Measurements from ENCODE around the gene RYR2.

Gene RYR2

DNA sequence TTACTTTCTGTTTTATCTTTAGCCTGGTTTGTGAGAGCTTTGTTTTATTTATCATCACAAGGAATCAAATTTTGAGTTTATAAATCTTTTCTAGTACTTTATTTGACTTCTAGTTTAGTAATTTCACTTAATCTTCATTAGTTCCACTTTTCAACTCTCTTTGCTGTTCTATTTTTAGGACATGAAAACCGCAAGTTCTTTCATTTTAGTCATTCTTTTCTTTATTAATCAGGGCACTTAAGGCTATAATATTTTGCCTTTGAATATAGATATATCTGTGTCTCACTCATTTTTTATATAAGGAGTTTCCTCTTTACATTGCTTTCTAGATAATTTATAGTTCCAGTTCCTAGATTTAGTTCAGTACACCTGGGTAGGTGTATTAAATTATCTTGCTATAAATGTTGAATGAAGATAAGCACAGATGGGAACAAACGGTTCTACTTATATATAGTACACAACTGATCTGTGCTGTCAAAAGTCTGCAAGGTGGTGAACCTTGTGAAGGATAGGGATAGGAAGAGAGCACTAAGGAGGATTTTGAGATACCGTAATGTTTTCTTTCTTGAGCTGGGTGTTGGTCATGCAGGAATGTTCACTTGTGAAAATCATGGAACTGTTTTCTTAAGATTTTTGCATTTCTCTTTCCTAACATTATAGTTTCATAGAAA is 402.3 kb downstream of the RYR2 start:
- TF ChIP-seq, protein P1, sequence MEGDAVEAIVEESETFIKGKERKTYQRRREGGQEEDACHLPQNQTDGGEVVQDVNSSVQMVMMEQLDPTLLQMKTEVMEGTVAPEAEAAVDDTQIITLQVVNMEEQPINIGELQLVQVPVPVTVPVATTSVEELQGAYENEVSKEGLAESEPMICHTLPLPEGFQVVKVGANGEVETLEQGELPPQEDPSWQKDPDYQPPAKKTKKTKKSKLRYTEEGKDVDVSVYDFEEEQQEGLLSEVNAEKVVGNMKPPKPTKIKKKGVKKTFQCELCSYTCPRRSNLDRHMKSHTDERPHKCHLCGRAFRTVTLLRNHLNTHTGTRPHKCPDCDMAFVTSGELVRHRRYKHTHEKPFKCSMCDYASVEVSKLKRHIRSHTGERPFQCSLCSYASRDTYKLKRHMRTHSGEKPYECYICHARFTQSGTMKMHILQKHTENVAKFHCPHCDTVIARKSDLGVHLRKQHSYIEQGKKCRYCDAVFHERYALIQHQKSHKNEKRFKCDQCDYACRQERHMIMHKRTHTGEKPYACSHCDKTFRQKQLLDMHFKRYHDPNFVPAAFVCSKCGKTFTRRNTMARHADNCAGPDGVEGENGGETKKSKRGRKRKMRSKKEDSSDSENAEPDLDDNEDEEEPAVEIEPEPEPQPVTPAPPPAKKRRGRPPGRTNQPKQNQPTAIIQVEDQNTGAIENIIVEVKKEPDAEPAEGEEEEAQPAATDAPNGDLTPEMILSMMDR (IDR thresholded peaks at IDR 0.05; ENCODE audit: insufficient read depth, low read depth, low read length, missing control alignments) = no peak
- H3K4me3 ChIP-seq (ENCODE audit: low read depth, low read length) = no peak overlapping the region
- DNase-seq (ENCODE audit: low read depth) = no peak

DNA sequence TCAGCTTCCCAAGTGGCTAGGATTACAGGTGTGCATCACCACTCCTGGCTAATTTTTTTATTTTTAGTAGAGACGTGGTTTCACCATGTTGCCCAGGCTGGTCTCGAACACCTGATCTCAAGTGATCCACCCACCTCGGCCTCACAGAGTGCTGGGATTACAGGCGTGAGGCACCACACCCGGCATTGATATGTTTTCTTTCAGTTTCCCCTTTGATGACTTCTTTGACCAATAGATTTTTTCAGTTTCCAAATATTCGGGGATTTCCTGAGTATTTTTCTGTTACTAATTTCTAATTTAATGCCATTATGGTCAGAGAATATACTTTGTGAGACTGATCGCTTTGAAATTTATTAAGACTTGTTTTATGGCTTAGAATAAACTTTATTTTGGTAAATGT is 406.1 kb downstream of the RYR2 start:
- no peak overlapping the region for H3K4me3 ChIP-seq (ENCODE audit: low read depth, low read length)
- TF ChIP-seq, protein P1 (IDR thresholded peaks at IDR 0.05; ENCODE audit: insufficient read depth, low read depth, low read length, missing control alignments) = no peak
- DNase-seq (ENCODE audit: low read depth) = peak; percentile 24

GRCh38 chr1:237457573-237457972 is 415.6 kb downstream of the RYR2 start:
- DNase-seq (ENCODE audit: low read depth) = no peak
- TF ChIP-seq, protein P1 (IDR thresholded peaks at IDR 0.05; ENCODE audit: insufficient read depth, low read depth, low read length, missing control alignments) = no peak
- H3K4me3 ChIP-seq (ENCODE audit: low read depth, low read length) = no peak overlapping the region

GRCh38 chr1:237467320-237467719 is 425.3 kb downstream of the RYR2 start:
- TF ChIP-seq, protein P1 (IDR thresholded peaks at IDR 0.05; ENCODE audit: insufficient read depth, low read depth, low read length, missing control alignments) = no peak
- H3K4me3 ChIP-seq (ENCODE audit: low read depth, low read length) = no peak overlapping the region
- no peak for DNase-seq (ENCODE audit: low read depth)

- TF ChIP-seq, protein P1 (IDR thresholded peaks at IDR 0.05; ENCODE audit: insufficient read depth, low read depth, low read length, missing control alignments) = no peak
- DNase-seq (ENCODE audit: low read depth) = no peak
These were observed 428.8 kb downstream of the RYR2 start for GRCh38 chr1:237470712-237471338.

DNA sequence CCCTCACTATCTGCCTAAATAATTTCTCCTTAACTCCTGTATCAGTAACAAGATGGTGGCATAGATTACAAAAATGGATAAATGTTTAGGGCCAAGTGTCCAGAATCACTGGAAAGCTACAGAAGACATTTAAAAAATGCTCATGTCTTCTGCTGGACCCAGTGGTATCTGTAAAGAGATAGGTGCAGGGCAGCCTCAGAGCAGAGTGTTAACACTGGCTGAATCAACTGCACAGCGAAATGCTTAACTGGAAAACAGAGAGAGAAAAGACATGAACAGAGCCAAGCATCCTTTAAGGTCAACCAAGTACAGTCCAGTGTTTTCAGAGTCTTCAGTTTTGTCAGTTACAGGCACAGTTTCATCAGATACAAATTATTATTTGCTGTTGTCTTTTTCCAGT is 429.4 kb downstream of the RYR2 start:
- DNase-seq (ENCODE audit: low read depth) = no peak
- H3K4me3 ChIP-seq (ENCODE audit: low read depth, low read length) = no peak overlapping the region
- TF ChIP-seq, protein P1 (IDR thresholded peaks at IDR 0.05; ENCODE audit: insufficient read depth, low read depth, low read length, missing control alignments) = no peak

More at GRCh38 chr1:237470712-237471338, 428.8 kb downstream of the RYR2 start:
- no peak overlapping the region for H3K4me3 ChIP-seq (ENCODE audit: low read depth, low read length)
